Measurements from ENCODE around the gene HDAC8. TPM values are rescaled to one million over a fixed set of nuclear protein-coding genes. Genes with fewer than 3 reads are reported as not detected.

Gene HDAC8
- total RNA-seq, 1 experiment from 2014 or later = 26.2 TPM

- no peak overlapping the region for H3K4me3 ChIP-seq (ENCODE audit: low read depth, low read length)
- POLR2A ChIA-PET = no interaction called here
- no peaks in the 10 kb centered on the region for H3K36me3 Mint-ChIP-seq (ENCODE audit: insufficient read depth, unreplicated experiment)
- H3K4me3 Mint-ChIP-seq (ENCODE audit: unreplicated experiment) = no peak overlapping the region
- no peak for TF ChIP-seq CTCF (IDR thresholded peaks at IDR 0.05; ENCODE audit: insufficient read depth in 1 of 2, low read depth in 1 of 2, low read length in 1 of 2, severe bottlenecking in 1 of 2, unreplicated experiment in 1 of 2)
- intact Hi-C loops (cut with micrococcal nuclease; ENCODE audit: unreplicated experiment) = no loop called here
- H3K27me3 ChIP-seq (replicated peaks; ENCODE audit: control insufficient read depth, insufficient read depth, low read length) = no peaks in the 10 kb centered on the region
- H3K27ac Mint-ChIP-seq (ENCODE audit: unreplicated experiment) = no peak overlapping the region
- DNase-seq = no peak
- H3K36me3 ChIP-seq (ENCODE audit: control insufficient read depth, insufficient read depth, low read length) = no peaks in the 10 kb centered on the region
- H3K9me3 ChIP-seq = no peaks in the 10 kb centered on the region
- H3K4me1 ChIP-seq = no peaks in the 10 kb centered on the region
- H3K27me3 Mint-ChIP-seq (ENCODE audit: insufficient read depth, unreplicated experiment) = peaks cover 5% of the 10 kb centered on the region
- H3K4me1 Mint-ChIP-seq (ENCODE audit: low read depth, unreplicated experiment) = peaks cover 2% of the 10 kb centered on the region
- no TSS peak for BruUV-seq (replicated peaks)
- CTCF ChIA-PET = no interaction called here
- H3K9me3 Mint-ChIP-seq (ENCODE audit: unreplicated experiment) = no peaks in the 10 kb centered on the region
These were observed 278.1 kb downstream of the HDAC8 start for GRCh38 chrX:72294497-72294896.

GRCh38 chrX:72282302-72282701 is 290.3 kb downstream of the HDAC8 start:
- Histone ChIP-seq H3K4me3 (ENCODE audit: low read depth, low read length) (no peak overlapping the region), H3K4me1 (no peaks in the 10 kb centered on the region), H3K27me3 (replicated peaks; ENCODE audit: control insufficient read depth, insufficient read depth, low read length) (no peaks in the 10 kb centered on the region), H3K9me3 (no peaks in the 10 kb centered on the region), H3K36me3 (ENCODE audit: control insufficient read depth, insufficient read depth, low read length) (no peaks in the 10 kb centered on the region)
- ChIA-PET POLR2A (no interaction called here), CTCF (no interaction called here)
- Mint-ChIP-seq H3K36me3 (ENCODE audit: insufficient read depth, unreplicated experiment) (peaks cover under 1% of the 10 kb centered on the region), H3K27me3 (ENCODE audit: insufficient read depth, unreplicated experiment) (no peaks in the 10 kb centered on the region), H3K27ac (ENCODE audit: unreplicated experiment) (no peak overlapping the region), H3K4me3 (ENCODE audit: unreplicated experiment) (no peak overlapping the region), H3K9me3 (ENCODE audit: unreplicated experiment) (no peaks in the 10 kb centered on the region), H3K4me1 (ENCODE audit: low read depth, unreplicated experiment) (peaks cover 10% of the 10 kb centered on the region)
- no peak for TF ChIP-seq CTCF (IDR thresholded peaks at IDR 0.05; ENCODE audit: insufficient read depth in 1 of 2, low read depth in 1 of 2, low read length in 1 of 2, severe bottlenecking in 1 of 2, unreplicated experiment in 1 of 2)
- DNase-seq = no peak
- BruUV-seq (replicated peaks) = no TSS peak
- intact Hi-C loops (cut with micrococcal nuclease; ENCODE audit: unreplicated experiment) = no loop called here

DNA sequence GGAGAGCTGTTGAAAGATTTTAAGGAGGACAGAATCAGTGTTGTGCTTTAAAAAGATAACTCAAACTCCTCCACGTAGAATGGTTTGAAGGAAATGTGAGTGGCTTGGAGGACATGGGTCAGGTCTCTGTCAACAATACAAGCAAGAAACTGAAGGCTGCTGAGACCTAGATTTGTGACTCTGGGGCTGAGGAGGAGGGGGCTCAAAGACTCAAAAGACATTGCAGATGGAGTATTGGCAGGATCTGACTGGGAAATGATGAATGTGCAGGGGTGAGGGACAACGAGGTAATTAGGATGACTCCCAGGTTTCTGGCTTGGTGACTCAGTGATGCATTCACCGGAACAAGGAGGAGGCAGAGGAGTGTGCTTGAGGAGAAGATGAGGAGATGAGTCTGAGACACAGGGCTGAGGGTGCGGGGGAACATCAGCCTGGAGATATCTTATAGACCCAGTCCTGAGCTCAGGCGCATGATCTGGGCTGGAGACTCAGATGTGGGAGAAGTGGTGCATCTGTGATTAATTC is 292.3 kb downstream of the HDAC8 start:
- CTCF ChIA-PET = no interaction called here
- H3K27me3 Mint-ChIP-seq (ENCODE audit: insufficient read depth, unreplicated experiment) = no peaks in the 10 kb centered on the region
- intact Hi-C loops (cut with micrococcal nuclease; ENCODE audit: unreplicated experiment) = no loop called here
- peaks cover 10% of the 10 kb centered on the region for H3K4me1 Mint-ChIP-seq (ENCODE audit: low read depth, unreplicated experiment)
- no peaks in the 10 kb centered on the region for H3K27me3 ChIP-seq (replicated peaks; ENCODE audit: control insufficient read depth, insufficient read depth, low read length)
- peaks cover 16% of the 10 kb centered on the region for H3K36me3 Mint-ChIP-seq (ENCODE audit: insufficient read depth, unreplicated experiment)
- H3K4me3 Mint-ChIP-seq (ENCODE audit: unreplicated experiment) = no peak overlapping the region
- H3K27ac Mint-ChIP-seq (ENCODE audit: unreplicated experiment) = no peak overlapping the region
- BruUV-seq (replicated peaks) = no TSS peak
- H3K9me3 Mint-ChIP-seq (ENCODE audit: unreplicated experiment) = no peaks in the 10 kb centered on the region
- POLR2A ChIA-PET = interaction anchor here (0.5 kb wide), 1 partner anchor 10 kb away, joined by 3 read pairs; no protein-coding TSS in a partner anchor
- H3K9me3 ChIP-seq = no peaks in the 10 kb centered on the region
- no peaks in the 10 kb centered on the region for H3K4me1 ChIP-seq
- TF ChIP-seq CTCF (IDR thresholded peaks at IDR 0.05; ENCODE audit: insufficient read depth in 1 of 2, low read depth in 1 of 2, low read length in 1 of 2, severe bottlenecking in 1 of 2, unreplicated experiment in 1 of 2) = no peak
- H3K4me3 ChIP-seq (ENCODE audit: low read depth, low read length) = no peak overlapping the region
- no peaks in the 10 kb centered on the region for H3K36me3 ChIP-seq (ENCODE audit: control insufficient read depth, insufficient read depth, low read length)
- DNase-seq = no peak

Other genes starting within 250 kb of the HDAC8 start
- gene PHKA1, start 141.5 kb upstream of the HDAC8 start, total RNA-seq (2022) = 3.8 and 5.1 TPM in 2 replicates
- not detected in 2 replicates for gene DMRTC1B, start 204.0 kb upstream of the HDAC8 start, total RNA-seq (2022)
- not detected in 2 replicates for gene FAM236B, start 209.8 kb upstream of the HDAC8 start, total RNA-seq (2022)
- gene FAM236D, start 235.4 kb upstream of the HDAC8 start, total RNA-seq (2022) = not detected in 2 replicates

Data from Caco-2 (cell line).